Cortex of kidney (tissue), 1 donor: ENCODE results near the gene NTF4.
"Not testable (repeated sequence)": the region's sequence is repeated elsewhere in the genome, so short reads cannot be mapped to it uniquely, and the experiment has no call there.

Source experiments
- DNase-seq: peaks from one replicate; lab custom pipeline; 2025; lab: John Stamatoyannopoulos, UW

The NTF4 gene

GRCh38 chr19:49091391-49092038 is 26.9 kb upstream of the NTF4 start:
- DNase-seq = no peak

- DNase-seq = no peak
Measured at GRCh38 chr19:49086296-49086695, 21.7 kb upstream of the NTF4 start.

GRCh38 chr19:49085868-49086232 is 21.2 kb upstream of the NTF4 start:
- no peak for DNase-seq

GRCh38 chr19:49085020-49085867 is 20.6 kb upstream of the NTF4 start, which contains the start of gene SNRNP70:
SNRNP70 (plus strand) TSS chr19:49085451; CDS start chr19:49086415, 964 bp downstream.
- DNase-seq = peak; percentile 76

GRCh38 chr19:49084206-49085019 is 19.8 kb upstream of the NTF4 start:
- no peak for DNase-seq

GRCh38 chr19:49081273-49081672 is 16.7 kb upstream of the NTF4 start:
- no peak for DNase-seq

GRCh38 chr19:49080392-49080791 is 15.8 kb upstream of the NTF4 start:
- DNase-seq = no peak

- DNase-seq = not testable (repeated sequence)
Measured at GRCh38 chr19:49074869-49075268, 10.3 kb upstream of the NTF4 start.

GRCh38 chr19:49073514-49074378 is 9.1 kb upstream of the NTF4 start:
- DNase-seq = no peak

- no peak for DNase-seq
Measured at GRCh38 chr19:49071860-49072547, 7.4 kb upstream of the NTF4 start.

- DNase-seq = no peak
Measured at GRCh38 chr19:49070416-49070815, 5.8 kb upstream of the NTF4 start.

GRCh38 chr19:49069026-49069425 is 4.4 kb upstream of the NTF4 start:
- DNase-seq = no peak

- DNase-seq = no peak
Measured at GRCh38 chr19:49067554-49067953, 2.9 kb upstream of the NTF4 start.

- DNase-seq = no peak
Measured at GRCh38 chr19:49065905-49066512, 1.4 kb upstream of the NTF4 start.

GRCh38 chr19:49064029-49064629 is 489 bp downstream of the NTF4 start:
- no peak for DNase-seq

- DNase-seq = no peak
Measured at GRCh38 chr19:49061445-49061844, 3.2 kb downstream of the NTF4 start.

GRCh38 chr19:49061000-49061399 is 3.6 kb downstream of the NTF4 start:
- no peak for DNase-seq

GRCh38 chr19:49059053-49059452 is 5.6 kb downstream of the NTF4 start:
- DNase-seq = no peak

- DNase-seq = no peak
Measured at GRCh38 chr19:49058562-49058961, 6.1 kb downstream of the NTF4 start.

- no peak for DNase-seq
Measured at GRCh38 chr19:49057636-49058234, 6.9 kb downstream of the NTF4 start, which contains the start of gene CGB7. CGB7 (minus strand) TSS chr19:49057749; CDS start chr19:49055375, 2,374 bp downstream.
